GM21528 (cell line): ENCODE measurements around the gene CALML4.
"Not testable (repeated sequence)": the region's sequence is repeated elsewhere in the genome, so short reads cannot be mapped to it uniquely, and the experiment has no call there.

ENCODE experiments used
- ATAC-seq: cut with Tn5 transposase; IDR thresholded peaks from one replicate; pipeline ENCODE4 v1.9.1; 2021; ENCODE audit warnings: mild to moderate bottlenecking, moderate library complexity; ENCODE audit not compliant: unreplicated experiment, low FRiP score

CALML4 gene

DNA sequence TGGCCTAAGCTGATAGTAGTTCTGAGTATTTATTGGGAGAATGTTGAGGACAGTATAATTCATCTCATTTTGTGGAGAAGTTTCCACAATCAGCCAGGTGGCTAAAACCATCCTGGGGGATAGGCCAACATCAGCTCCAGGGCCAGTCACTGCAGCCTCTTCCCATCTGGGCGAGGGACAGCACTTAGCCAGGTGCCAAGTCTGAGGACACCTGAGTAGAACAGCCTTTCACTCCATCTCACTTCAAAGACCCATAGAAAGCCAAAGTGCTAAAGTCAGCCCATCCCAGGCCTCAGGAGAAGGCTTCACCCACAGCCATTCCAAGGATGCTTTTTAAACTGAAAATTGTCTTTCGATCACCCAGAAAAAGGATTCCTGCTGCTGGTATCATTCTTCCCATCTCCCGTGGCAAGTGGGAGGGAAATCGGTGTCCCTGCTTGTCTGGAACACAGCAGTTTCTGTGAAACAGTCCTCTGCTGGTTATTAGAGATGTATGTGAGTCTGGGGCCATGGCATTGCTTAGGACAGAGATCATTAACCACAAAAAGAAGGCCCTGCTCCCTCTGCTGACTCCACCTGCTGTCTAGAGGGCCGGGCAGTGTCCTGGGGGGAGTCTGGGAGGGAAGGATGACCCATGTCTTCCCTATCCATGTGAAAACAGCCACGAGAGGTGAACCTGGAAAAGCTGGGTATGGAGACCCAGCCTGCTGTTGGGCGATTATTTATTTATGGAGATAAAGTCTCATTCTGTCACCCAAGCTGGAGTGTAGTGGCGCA is 9.6 kb downstream of the CALML4 start:
- no peak for ATAC-seq

DNA sequence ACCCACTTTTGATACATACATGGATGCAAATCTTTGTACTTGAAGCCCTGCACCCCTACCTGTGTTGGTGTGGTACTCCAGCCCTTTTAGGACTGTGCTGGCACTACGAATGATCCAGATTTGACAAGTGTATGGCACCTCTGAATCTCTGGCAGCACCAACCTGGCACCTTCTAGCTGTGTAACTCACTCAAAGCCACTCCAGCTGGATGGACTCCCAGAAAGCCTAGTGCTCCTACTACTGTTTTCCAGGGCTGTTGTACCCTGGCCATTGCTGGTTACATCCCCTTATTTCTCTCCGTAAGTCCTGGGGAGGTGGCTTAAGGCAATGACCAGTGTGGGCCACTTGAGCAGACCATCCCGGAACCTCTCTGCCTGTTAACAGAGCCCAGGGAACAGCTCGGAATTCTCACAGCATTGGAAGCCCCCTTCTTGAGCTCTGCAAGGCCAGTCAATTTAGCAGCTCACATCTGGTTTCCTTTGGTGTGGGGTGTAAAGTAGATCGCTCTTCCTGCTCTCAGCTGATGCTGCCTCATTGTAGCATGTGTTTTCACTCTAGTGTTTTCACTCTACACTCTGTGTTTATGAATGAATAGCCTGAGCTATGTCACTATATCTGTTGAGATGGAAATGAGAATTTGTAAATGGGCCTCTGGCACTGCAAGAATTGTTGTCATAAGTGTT is 12.2 kb downstream of the CALML4 start:
- ATAC-seq = no peak

DNA sequence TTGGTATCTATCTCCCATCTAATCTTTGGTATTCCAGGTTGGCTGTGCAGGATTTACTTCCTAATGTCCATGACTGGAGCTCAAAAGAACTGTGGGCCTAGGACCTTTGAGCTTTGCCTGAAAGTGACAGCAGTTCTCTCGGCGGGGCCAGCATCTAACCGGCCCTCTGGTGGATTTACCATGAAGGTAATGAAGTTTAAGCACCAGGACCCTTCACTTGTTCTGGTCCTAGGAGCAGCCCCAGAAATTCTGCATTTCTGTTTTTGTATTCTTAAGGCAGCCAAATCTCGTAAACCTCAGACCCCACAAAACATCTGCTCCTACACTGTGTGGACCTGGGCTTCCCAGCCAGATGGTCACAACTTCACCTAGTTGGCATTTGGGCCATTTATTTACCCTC is 13.0 kb downstream of the CALML4 start:
- ATAC-seq = no peak

DNA sequence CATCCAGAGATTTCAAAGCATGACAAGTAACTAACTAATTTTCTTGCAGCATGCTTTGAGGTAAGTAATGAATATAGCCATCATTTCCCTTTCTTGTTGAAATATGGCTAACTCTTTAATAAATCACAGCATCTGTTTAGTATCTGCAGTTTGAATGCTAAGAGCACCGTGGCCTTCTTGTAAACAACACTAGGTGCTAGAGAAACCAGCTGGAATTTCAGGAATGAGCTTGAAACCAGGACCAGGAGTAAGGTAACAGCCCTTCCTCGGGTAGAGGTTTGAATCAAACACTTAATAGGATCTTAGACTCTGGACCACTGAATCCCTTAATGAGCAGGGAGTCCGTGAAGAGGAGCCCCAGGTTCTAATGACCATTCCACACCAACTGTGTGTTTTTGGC is 13.6 kb downstream of the CALML4 start:
- no peak for ATAC-seq

DNA sequence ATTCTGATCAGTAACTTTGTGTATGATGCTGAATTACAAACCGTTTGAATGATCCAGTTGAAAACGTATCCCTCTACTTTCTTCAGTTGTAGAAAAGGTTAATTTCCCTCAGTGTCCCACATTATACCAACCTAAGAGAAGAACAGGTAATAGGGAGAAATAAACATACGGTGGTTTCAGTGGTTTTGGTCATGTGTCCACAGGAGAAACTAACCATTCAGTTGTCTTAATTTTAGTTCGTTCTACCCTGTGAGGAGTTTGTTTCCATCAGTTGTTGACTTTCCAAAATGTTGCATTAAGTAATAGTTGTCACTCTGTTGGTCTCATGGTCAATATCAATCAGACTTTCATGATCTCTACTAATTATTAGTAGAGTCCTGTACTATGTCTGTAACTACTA is 15.1 kb downstream of the CALML4 start:
- ATAC-seq = no peak

DNA sequence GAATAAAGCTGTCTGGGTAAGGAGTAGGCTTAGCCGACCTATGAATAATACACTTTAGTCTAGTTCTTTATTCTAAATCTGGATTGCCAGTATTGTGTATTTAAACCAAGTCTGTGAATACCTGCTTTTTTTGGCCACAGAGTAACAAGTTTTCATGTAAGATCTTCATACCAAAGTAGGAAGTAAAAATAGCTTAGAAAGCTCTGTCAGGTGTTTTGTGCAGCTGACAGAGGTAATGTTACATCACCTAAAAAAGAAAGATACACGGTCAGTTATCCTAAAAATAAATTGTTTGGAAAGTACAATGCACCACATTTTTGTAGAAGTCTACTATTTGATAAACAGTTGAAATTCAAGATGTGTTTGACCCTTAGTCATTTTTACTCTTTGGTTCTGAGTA is 16.5 kb downstream of the CALML4 start:
- no peak for ATAC-seq

DNA sequence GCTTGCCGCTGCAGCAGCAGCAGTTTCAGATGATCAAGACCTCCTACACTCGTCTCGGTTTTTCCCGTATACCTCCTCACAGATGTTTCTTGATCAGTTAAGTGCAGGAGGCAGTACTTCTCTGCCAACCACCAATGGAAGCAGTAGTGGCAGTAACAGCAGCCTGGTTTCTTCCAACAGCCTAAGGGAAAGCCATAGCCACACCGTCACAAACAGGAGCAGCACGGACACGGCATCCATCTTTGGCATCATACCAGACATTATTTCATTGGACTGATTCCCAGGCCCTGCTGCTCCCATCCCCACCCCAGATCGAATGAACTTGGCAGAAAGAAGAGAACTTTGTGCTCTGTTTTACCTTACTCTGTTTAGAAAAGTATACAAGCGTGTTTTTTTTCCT is 17.6 kb downstream of the CALML4 start:
- ATAC-seq = no peak

DNA sequence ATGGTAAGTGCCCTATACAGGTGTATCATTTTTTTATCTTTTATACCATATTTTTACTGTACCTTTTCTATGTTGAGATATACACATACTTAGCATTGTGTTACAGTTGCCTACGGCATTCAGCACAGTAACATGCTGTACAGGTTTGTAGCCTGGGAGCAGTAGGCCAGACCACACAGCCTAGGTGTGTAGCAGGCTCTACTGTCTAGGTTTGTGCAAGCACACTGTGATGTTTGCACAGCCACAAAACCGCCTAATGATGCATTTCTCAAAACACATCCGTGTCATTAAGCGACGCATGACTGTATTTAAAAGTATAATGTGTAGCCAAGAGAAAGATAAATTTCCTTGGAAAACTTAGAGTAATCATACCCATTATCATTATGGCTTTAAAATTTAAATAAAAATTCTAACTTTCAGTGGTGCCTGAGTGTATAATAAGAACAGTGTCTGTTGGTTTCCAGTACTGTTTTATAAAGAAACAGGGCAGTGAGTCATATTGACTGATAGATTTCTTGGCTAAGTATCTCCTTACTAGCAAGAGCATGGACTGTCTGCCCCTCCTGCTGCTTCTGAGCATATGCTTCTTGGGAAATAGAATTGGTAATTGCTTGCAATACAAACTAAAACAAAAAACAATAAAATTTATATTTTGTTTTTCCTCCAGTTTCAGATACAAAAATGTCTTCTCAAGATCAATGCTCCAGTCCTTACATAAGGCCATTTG is 18.3 kb downstream of the CALML4 start:
- no peak for ATAC-seq

DNA sequence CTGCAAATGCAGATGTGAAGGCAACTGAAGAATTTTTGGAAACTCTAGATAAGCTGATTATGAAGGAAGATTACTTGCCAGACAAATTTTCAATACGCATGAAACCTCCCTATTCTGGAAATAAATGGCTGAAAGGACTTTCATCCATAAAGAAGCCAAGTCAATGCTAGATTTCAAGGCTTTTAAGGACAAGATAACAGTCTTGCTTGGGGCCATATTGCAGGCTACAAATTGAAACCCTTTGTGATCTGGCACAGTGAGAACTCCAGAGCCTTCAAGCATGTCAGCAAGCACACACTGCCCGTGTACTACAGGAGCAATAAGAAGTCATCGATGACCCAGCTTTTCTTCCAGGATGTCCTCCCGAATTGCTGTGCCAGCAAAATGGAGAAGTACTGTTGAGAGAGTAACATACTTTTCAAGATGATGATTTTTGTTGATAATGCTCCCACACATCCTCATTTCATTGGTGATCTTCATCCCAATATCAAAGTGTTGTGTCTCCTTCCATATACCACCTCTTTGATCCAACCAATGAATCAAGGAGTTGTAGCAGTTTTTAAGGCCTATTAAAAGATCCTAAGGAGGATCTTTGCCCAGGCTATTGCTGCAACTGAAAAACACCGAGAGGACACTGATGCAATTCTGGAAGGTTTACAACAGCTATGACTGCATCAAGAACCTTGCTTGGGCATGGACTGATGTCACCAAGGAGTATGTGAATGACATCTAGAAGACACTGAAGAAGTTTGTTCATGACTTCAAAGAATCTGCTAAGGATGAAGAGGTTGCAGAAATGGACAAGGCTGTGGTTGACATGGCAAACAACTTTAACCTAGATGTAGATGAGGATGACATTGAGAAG is 20.3 kb downstream of the CALML4 start:
- ATAC-seq = no peak

DNA sequence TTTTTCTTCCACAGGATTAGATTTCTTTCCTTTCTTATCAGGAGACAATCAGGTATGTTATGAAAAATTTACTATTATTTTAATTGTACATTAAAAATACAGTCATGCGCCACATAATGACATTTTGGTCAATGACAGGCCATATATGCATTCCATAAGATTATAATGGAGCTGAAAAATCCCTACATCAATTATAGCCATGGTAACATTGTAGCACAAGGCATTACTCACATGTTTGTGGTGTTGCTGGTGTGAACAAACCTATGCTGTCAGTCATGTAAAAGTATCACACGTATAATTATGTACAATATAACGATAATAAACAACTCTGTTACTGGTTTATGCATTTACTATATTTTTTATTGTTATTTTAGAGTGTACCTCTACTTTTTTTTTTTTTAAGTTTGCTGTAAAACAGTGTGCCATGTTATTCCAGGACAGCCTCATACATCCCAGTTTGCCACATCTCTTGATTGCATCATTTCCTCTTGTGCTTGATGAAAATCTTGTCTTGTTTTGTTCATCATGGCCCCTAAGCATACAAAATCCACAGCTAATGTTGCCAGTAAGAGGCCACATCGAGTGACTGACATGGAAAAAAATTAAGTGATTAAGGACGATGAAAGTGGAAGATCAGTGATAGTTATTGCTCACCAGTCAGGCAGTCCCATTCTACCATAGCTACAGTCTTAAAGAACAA is 21.4 kb downstream of the CALML4 start:
- no peak for ATAC-seq

DNA sequence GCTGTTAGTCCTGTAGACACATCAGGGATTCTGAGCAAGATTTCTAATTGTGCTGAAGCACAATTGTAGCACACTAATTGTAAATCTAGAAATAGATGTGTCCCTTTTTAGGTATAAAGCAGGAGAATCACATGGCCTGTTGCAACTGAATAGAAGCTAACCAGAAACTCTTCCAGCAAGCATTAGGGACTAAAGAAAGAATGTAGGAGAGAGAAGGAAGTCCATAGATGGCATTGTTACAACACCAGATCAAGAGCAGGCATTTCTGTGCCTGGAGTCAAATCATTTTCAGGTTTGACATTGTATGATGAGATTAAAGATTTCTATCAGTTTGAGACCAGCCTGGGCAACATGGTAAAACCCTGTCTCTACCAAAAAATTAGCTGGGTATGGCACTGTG is 27.4 kb downstream of the CALML4 start:
- no peak for ATAC-seq

DNA sequence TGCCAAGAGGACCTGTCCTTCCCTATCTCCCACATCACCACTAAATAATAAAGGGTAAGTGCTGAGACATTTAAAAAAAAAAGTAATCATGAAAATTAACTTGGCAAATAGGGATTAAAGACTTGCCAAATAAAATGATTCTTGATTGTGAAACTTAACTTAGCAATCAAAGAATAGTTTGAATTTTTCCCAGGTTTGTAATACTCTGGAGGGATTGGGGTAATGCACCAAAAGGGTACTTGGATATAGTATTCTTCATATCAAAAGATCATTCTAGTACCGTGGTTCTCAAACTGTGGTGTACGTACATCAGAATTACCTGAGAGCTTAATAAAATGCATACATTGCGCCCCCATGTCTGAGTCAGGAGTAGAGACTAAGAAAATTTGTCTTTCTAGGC is 28.5 kb downstream of the CALML4 start:
- no peak for ATAC-seq

DNA sequence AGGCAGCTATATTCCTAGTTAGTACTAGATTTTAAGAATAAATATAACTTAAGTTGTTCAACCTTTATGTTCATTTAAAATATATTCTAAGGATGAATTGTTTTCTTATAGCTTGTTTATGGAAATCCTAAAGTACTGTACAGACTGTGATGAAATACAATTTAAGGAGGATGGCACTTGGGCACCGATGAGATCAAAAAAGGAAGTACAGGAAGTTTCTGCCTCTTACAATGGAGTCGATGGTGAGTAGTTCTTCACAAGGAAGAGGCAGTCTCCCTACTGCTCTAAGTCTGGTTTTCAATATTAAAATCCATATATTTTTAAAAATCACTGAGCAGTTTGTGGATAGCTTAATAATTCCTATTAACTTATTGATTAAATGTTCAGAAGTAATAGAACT is 29.6 kb downstream of the CALML4 start:
- ATAC-seq = no peak

DNA sequence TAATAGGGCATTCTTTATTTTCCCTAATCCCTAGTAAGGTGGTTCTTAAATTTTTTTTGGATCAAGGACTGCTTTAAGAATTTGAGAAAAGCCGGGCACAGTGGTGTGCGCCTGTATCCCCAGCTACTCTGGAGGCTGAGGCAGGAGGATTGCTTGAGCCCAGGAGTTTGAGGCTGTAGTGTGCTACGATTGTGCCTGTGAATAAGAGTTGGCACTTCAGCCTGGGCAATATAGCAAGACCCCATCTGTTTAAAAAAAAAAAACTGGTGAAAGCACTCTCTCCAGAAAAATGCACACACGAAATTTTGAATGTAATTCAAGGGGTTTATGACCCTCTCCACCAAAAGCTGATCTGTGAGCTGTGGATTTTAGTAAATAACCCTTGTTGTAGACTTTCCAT is 32.0 kb downstream of the CALML4 start:
- no peak for ATAC-seq

DNA sequence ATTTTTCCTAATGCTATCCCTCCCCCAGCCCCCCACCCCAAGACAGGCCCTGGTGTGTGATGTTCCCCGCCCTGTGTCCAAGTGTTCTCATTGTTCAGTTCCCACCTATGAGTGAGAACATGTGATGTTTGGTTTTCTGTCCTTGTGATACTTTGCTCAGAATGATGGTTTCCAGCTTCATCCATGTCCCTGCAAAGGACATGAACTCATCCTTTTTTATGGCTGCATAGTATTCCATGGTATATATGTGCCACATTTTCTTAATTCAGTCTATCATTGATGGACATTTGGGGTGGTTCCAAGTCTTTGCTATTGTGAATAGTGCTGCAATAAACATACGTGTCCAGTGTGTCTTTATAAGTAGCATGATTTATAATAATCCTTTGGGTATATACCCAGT is 33.1 kb downstream of the CALML4 start:
- ATAC-seq = not testable (repeated sequence)

DNA sequence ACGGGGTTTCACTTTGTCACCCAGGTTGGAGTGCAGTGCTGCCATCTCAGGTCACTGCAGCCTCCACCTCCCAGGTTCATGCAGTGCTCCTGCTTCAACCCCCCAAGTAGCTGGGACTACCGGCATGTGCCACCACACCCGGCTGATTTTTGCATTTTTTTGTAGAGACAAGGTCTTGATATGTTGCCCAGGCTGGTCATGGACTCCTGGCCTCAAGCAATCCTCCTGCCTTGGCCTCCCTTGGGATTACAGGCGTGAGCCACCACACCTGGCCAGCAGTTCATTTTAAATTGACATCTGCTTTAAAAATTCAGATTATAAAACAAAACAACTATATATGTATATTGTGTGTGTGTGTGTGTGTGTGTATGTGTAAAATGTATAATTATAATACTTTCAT is 38.3 kb downstream of the CALML4 start:
- ATAC-seq = no peak

DNA sequence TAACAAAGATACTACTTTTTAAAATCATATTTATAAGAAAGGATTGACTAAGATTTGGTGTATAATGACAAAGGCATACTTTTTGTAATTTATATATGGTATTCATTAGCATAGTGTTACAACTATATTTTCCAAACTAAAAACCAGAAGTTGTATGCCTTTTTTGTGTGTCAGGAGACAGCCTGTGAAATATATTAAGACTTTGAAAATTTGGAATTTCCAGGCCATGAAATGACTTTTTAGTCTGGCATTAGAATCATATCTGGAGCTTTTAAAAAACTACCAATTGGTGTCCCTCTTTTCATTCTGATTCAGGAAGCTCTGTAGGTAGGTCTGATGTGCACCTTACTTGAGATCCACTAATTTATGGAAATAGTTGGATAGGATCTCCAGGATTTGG is 41.9 kb downstream of the CALML4 start:
- no peak for ATAC-seq

DNA sequence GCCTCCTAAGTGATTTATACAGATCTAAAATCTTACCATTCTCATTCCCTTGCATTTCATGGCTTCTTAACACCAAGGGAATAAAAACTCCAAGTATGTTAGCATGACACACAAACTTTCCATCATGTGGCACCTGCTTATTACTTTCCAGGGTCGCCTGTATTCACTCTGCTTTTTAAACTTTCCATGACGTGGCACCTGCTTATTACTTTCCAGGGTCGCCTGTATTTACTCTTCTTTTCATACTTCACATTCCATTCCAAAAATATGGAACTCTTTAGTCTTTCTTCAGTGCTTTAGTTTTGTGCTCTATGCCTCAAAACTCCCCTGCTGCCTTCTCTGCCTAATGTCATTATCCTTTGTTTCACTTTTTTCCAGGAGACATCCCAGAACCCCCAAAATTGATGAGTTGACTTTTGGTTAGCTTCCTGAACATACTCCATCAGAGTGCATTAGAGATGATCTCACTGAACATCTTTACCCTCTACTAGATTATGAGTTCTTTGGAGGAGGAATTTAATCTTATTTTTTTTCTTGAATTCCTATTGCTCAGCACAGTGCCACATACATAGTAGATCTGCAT is 47.0 kb downstream of the CALML4 start:
- no peak for ATAC-seq

DNA sequence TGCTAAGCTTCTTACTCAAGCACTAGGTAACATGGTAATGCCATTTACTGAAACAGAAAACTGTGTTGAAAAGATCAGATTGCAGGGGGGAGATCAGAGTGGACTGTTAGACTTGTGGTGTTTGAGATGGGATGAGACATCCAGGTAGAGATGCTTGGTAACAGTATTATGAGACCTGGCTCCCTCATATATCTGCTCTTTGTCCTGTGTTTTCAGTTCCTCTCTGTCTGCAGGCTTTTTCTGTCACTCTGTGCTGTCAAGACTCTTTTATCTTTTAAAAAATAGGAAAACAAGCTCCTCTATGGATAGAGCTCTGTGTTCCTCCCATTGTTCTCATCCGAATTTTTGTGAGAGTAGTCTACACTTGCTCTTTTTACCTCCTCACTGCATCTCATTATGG is 48.1 kb downstream of the CALML4 start:
- no peak for ATAC-seq
